A673 (cell line): ENCODE results near the gene WWTR1. TPM values are rescaled to one million over a fixed set of nuclear protein-coding genes. Genes with fewer than 3 reads are reported as not detected.

Experiments used
- BruUV-seq: library from RNA; stranded (reverse); fragments of 400-500 nt; replicated peaks from 2 replicates; lab custom pipeline; 2021; lab: Mats Ljungman, UMichigan
- CTCF ChIA-PET: fragments of 300-600 bp; sonication (Branson Sonifier 250); formaldehyde crosslinking; loops from one replicate; lab custom pipeline; 2022; ENCODE audit warnings: antibody characterized with exemption; lab: Charles Lee
- POLR2A ChIA-PET: fragments of 300-600 bp; sonication (Branson Sonifier 250); formaldehyde crosslinking; loops from one replicate; lab custom pipeline; 2022; ENCODE audit warnings: antibody characterized with exemption; ENCODE audit not compliant: low non-redundant PET; lab: Charles Lee
- DNase-seq: peaks from one replicate; pipeline ENCODE4 v3.0.0-alpha.2; 2015; ENCODE audit warnings: low spot score
- H3K27ac ChIP-seq: fragments of 200-600 bp; sonication (generic); 2 replicates; pipeline ENCODE4 v1.5.1; 2016; ENCODE audit warnings: mixed run types, low read depth, mild to moderate bottlenecking, mixed read lengths, antibody characterized with exemption, low read length; ENCODE audit not compliant: poor library complexity, severe bottlenecking
- H3K27me3 ChIP-seq: fragments of 200-600 bp; sonication (generic); replicated peaks from 2 replicates; pipeline ENCODE4 v1.6.1; 2017; ENCODE audit warnings: mixed run types, low read depth, mild to moderate bottlenecking, mixed read lengths, antibody characterized with exemption, low read length; ENCODE audit not compliant: insufficient read depth, poor library complexity
- H3K36me3 ChIP-seq: fragments of 200-600 bp; sonication (generic); 2 replicates; pipeline ENCODE4 v1.6.1; 2016; ENCODE audit warnings: mixed run types, mild to moderate bottlenecking, mixed read lengths, antibody characterized with exemption, low read length; ENCODE audit not compliant: insufficient read depth, poor library complexity, severe bottlenecking
- H3K4me1 ChIP-seq: fragments of 200-600 bp; sonication (generic); 2 replicates; pipeline ENCODE4 v1.6.1; 2017; ENCODE audit warnings: mixed run types, mild to moderate bottlenecking, mixed read lengths, antibody characterized with exemption, low read length; ENCODE audit not compliant: insufficient read depth, poor library complexity, severe bottlenecking
- H3K4me3 ChIP-seq: fragments of 200-600 bp; sonication (generic); 2 replicates; pipeline ENCODE4 v1.5.1; 2016; ENCODE audit warnings: low read depth, mixed run types, mild to moderate bottlenecking, mixed read lengths, low read length; ENCODE audit not compliant: poor library complexity, severe bottlenecking
- H3K9me3 ChIP-seq: fragments of 200-600 bp; sonication (generic); 2 replicates; pipeline ENCODE4 v1.6.1; 2016; ENCODE audit warnings: mixed run types, low read depth, mild to moderate bottlenecking, mixed read lengths, antibody characterized with exemption, low read length; ENCODE audit not compliant: poor library complexity, severe bottlenecking
- EZH2 ChIP-seq: fragments of 200-600 bp; sonication (generic); IDR thresholded peaks from 2 replicates; pipeline ENCODE4 v1.6.1; 2017; ENCODE audit warnings: borderline replicate concordance, low read depth, mild to moderate bottlenecking, mixed read lengths, antibody characterized with exemption, low read length; ENCODE audit not compliant: poor library complexity, severe bottlenecking
- intact Hi-C: fragments of 100-400 bp; cut with micrococcal nuclease; formaldehyde crosslinking; loops from one replicate; pipeline ENCODE4 v1.10.0; 2022; ENCODE audit not compliant: unreplicated experiment
- total RNA-seq: library from RNA; stranded (reverse); gene quantifications from 2 replicates; pipeline ENCODE4 v1.2.3, GENCODE V29; 2021
- TF ChIP-seq, protein P1 (sequence below): fragments of 300-800, 200-600 bp; sonication (generic); conservative IDR thresholded peaks from 2 replicates; pipeline ENCODE4 v1.5.1; 2017; ENCODE audit warnings: low read depth, mild to moderate bottlenecking, antibody characterized with exemption, low read length, moderate library complexity, mixed read lengths

The WWTR1 gene
- total RNA-seq, 1 experiment from 2014 or later, result 76.8 TPM

DNA sequence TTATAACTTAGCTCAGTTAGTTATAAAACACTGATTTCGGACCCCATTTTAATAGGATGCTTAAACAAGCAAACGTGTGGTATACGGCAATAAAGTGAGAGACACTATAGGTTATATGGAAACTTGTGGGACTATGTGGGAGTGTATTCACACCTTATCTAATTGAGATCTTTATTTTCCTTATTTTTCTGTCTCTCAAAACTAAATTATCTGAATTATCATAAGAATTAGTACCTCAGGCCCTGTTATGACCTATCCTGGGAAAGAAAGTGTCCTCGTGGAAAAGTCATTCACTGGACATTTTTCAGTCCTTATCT lies 14.4 kb downstream of the WWTR1 start:
- peaks cover 5% of the 10 kb centered on the region for H3K36me3 ChIP-seq
- intact Hi-C loops, result no loop called here
- ChIA-PET CTCF (no interaction called here), POLR2A (no interaction called here)
- peaks cover 50% of the 10 kb centered on the region for H3K4me1 ChIP-seq
- no peak for TF ChIP-seq EZH2
- TF ChIP-seq, protein P1, sequence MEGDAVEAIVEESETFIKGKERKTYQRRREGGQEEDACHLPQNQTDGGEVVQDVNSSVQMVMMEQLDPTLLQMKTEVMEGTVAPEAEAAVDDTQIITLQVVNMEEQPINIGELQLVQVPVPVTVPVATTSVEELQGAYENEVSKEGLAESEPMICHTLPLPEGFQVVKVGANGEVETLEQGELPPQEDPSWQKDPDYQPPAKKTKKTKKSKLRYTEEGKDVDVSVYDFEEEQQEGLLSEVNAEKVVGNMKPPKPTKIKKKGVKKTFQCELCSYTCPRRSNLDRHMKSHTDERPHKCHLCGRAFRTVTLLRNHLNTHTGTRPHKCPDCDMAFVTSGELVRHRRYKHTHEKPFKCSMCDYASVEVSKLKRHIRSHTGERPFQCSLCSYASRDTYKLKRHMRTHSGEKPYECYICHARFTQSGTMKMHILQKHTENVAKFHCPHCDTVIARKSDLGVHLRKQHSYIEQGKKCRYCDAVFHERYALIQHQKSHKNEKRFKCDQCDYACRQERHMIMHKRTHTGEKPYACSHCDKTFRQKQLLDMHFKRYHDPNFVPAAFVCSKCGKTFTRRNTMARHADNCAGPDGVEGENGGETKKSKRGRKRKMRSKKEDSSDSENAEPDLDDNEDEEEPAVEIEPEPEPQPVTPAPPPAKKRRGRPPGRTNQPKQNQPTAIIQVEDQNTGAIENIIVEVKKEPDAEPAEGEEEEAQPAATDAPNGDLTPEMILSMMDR, result no peak
- peak overlapping the region; percentile 52 for H3K27ac ChIP-seq
- no peak overlapping the region for H3K4me3 ChIP-seq
- no peaks in the 10 kb centered on the region for H3K9me3 ChIP-seq
- DNase-seq, result no peak
- no TSS peak for BruUV-seq
- no peaks in the 10 kb centered on the region for H3K27me3 ChIP-seq

DNA sequence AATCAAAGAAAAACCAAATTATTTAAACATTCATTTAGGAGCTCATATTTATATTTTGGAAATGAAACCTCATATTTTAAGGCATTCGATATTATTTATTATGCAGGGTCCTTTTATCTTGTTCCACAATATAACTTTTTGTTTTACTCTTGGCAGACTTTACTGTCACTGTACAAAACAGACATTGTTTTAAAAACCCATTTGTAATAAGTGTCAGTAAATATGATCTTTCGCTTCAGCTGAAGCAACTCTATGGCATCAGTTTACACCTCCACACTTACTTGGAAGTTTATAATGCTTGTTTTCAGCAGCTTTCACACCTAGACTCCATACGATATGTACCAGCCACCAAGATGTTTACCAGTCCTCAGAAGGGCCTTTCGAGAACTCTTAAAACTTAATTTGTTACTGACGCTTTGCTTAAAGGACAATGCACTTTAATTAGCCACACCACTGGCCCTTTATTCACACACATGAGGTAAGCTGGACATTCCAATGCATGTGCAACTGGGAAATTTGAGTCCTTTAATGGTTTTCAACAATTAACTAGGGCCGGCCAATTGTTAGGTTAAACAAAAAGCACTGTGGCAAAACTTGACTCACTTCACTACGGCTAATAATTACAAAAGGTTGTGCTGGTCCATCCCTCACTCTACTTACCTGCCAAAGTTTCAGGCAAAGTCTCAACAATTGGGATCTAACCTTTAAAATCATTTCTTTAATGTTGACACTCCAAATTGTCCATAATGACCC lies 16.7 kb downstream of the WWTR1 start:
- no TSS peak for BruUV-seq
- TF ChIP-seq EZH2, result no peak
- TF ChIP-seq, protein P1, result no peak
- Histone ChIP-seq H3K27ac (peak overlapping the region; percentile 9), H3K36me3 (no peaks in the 10 kb centered on the region), H3K4me1 (peaks cover 71% of the 10 kb centered on the region), H3K27me3 (no peaks in the 10 kb centered on the region), H3K4me3 (no peak overlapping the region), H3K9me3 (no peaks in the 10 kb centered on the region)
- intact Hi-C loops, result no loop called here
- ChIA-PET POLR2A (no interaction called here), CTCF (no interaction called here)
- no peak for DNase-seq

DNA sequence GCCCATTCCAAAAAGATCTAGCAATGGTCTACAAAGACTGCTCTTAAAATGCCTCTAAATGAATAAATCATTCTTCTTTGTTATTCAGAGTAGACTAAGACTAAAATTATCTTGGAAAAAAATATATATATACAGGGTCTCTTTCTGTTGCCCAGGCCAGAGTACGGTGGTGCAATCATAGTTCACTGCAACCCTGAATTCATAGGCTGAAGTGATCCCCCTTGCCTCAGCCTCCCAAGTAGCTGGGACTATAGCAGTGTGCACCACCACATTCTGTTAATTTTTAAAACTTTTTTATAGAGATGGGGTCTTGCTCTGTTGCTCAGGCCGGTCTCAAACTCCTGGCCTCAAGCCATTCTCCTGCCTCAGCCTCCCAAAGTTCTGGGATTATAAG lies 18.7 kb downstream of the WWTR1 start:
- H3K36me3 ChIP-seq, result no peaks in the 10 kb centered on the region
- ChIA-PET CTCF (no interaction called here), POLR2A (interaction anchor here (0.6 kb wide), 1 partner anchor 35 kb away, joined by 6 read pairs; no protein-coding TSS in a partner anchor)
- peaks cover 81% of the 10 kb centered on the region for H3K4me1 ChIP-seq
- no peak for DNase-seq
- TSS peak; percentile 99 for BruUV-seq
- peak overlapping the region; percentile 31 for H3K4me3 ChIP-seq
- H3K27me3 ChIP-seq, result no peaks in the 10 kb centered on the region
- no peaks in the 10 kb centered on the region for H3K9me3 ChIP-seq
- TF ChIP-seq, protein P1, result no peak
- TF ChIP-seq EZH2, result no peak
- intact Hi-C loops, result no loop called here
- H3K27ac ChIP-seq, result peak overlapping the region; percentile 91
